IMR-90 (cell line): ENCODE data around the gene SUPT3H. TPM values are rescaled to one million over a fixed set of nuclear protein-coding genes. Genes with fewer than 3 reads are reported as not detected.

Experiments used
- ATAC-seq: fragments of 200-7000 bp; cut with Tn5 transposase; 2 replicates; pipeline ENCODE4 v1.9.1; 2020; ENCODE audit warnings: low read depth, mild to moderate bottlenecking, moderate library complexity
- BruUV-seq: library from RNA; stranded (reverse); fragments of 400-500 nt; replicated peaks from 2 replicates; lab custom pipeline; 2021; lab: Mats Ljungman, UMichigan
- CTCF ChIA-PET: fragments of 300-600 bp; formaldehyde crosslinking; extraction: SDS; loops from one replicate; lab custom pipeline; 2021; ENCODE audit warnings: antibody characterized with exemption; lab: Yijun Ruan, JAX
- POLR2A ChIA-PET: fragments of 300-600 bp; sonication (Branson Sonifier 250); formaldehyde crosslinking; loops from one replicate; lab custom pipeline; 2022; ENCODE audit warnings: antibody characterized with exemption; ENCODE audit not compliant: unreplicated experiment; lab: Charles Lee
- DNase-seq: peaks from one replicate; pipeline ENCODE4 v3.0.0; 2013
- H2AFZ ChIP-seq: replicated peaks from 2 replicates; pipeline ENCODE3; 2013; ENCODE audit warnings: low read length, mild to moderate bottlenecking; ENCODE audit not compliant: poor library complexity
- H2AK5ac ChIP-seq: 2 replicates; pipeline ENCODE4 v1.6.1; 2013; ENCODE audit warnings: low read depth, low read length, inconsistent platforms
- H2AK9ac ChIP-seq: replicated peaks from 2 replicates; pipeline ENCODE3; 2013; ENCODE audit warnings: mild to moderate bottlenecking, low read depth, low read length, moderate library complexity; ENCODE audit not compliant: poor library complexity
- H2BK120ac ChIP-seq: 2 replicates; pipeline ENCODE4 v1.6.1; 2013; ENCODE audit warnings: low read depth, low read length, inconsistent platforms
- H2BK15ac ChIP-seq: 3 replicates; pipeline ENCODE4 v1.6.1; 2013; ENCODE audit warnings: low read depth, low read length, inconsistent platforms
- H2BK20ac ChIP-seq: 2 replicates; pipeline ENCODE4 v1.6.1; 2013; ENCODE audit warnings: low read depth, mild to moderate bottlenecking, inconsistent platforms, low read length, moderate library complexity
- H2BK5ac ChIP-seq: 2 replicates; pipeline ENCODE4 v1.6.1; 2013; ENCODE audit warnings: mild to moderate bottlenecking, low read depth, low read length, inconsistent platforms; ENCODE audit not compliant: poor library complexity, severe bottlenecking
- H3K14ac ChIP-seq: replicated peaks from 2 replicates; pipeline ENCODE4 v1.6.1; 2013; ENCODE audit warnings: low read depth, low read length, inconsistent platforms
- H3K18ac ChIP-seq: 2 replicates; pipeline ENCODE4 v1.6.1; 2013; ENCODE audit warnings: low read depth, low read length, control low read depth
- H3K23ac ChIP-seq: 2 replicates; pipeline ENCODE4 v1.6.1; 2013; ENCODE audit warnings: low read depth, low read length, inconsistent platforms
- H3K27ac ChIP-seq: 2 replicates; pipeline ENCODE4 v1.5.1; 2013; ENCODE audit warnings: mild to moderate bottlenecking, control low read depth, low read length; ENCODE audit not compliant: insufficient read depth
- H3K27me3 ChIP-seq: 2 replicates; pipeline ENCODE4 v1.6.1; 2013; ENCODE audit warnings: low read length; ENCODE audit not compliant: control insufficient read depth, insufficient read depth
- H3K36me3 ChIP-seq: 2 replicates; pipeline ENCODE4 v1.6.1; 2013; ENCODE audit warnings: low read length, mixed read lengths; ENCODE audit not compliant: control insufficient read depth, insufficient read depth
- H3K4ac ChIP-seq: 2 replicates; pipeline ENCODE4 v1.6.1; 2013; ENCODE audit warnings: low read depth, low read length, inconsistent platforms
- H3K4me1 ChIP-seq: 2 replicates; pipeline ENCODE4 v1.6.1; 2013; ENCODE audit warnings: low read length, mixed read lengths; ENCODE audit not compliant: control insufficient read depth, insufficient read depth
- H3K4me2 ChIP-seq: 2 replicates; pipeline ENCODE4 v1.6.1; 2013; ENCODE audit warnings: low read depth, mild to moderate bottlenecking, control low read depth, low read length, moderate library complexity
- H3K4me3 ChIP-seq: 2 replicates; pipeline ENCODE4 v1.5.1; 2013; ENCODE audit warnings: low read depth, mild to moderate bottlenecking, control low read depth, low read length, moderate library complexity; ENCODE audit not compliant: insufficient read depth
- H3K56ac ChIP-seq: 2 replicates; pipeline ENCODE4 v1.6.1; 2013; ENCODE audit warnings: low read length, inconsistent platforms; ENCODE audit not compliant: insufficient read depth; ENCODE audit errors: extremely low read depth
- H3K79me1 ChIP-seq, 2 experiments: 2 replicates each; pipeline ENCODE4 v1.6.1; 2013; ENCODE audit warnings: low read length in 2 of 2, inconsistent platforms in 1 of 2, low read depth in 1 of 2
- H3K9ac ChIP-seq: 2 replicates; pipeline ENCODE4 v1.6.1; 2013; ENCODE audit warnings: low read depth, low read length, control low read depth
- H3K9me1 ChIP-seq: 2 replicates; pipeline ENCODE4 v1.6.1; 2013; ENCODE audit warnings: low read length, inconsistent platforms; ENCODE audit not compliant: insufficient read depth
- H3K9me3 ChIP-seq: 2 replicates; pipeline ENCODE4 v1.6.1; 2013; ENCODE audit warnings: low read length; ENCODE audit not compliant: control insufficient read depth, insufficient read depth
- H4K20me1 ChIP-seq: 2 replicates; pipeline ENCODE4 v1.6.1; 2013; ENCODE audit warnings: low read length, inconsistent platforms; ENCODE audit not compliant: insufficient read depth
- H4K5ac ChIP-seq: 2 replicates; pipeline ENCODE4 v1.6.1; 2013; ENCODE audit warnings: mild to moderate bottlenecking, low read depth, low read length, control low read depth
- H4K8ac ChIP-seq, 2 experiments: 2 replicates each; pipeline ENCODE4 v1.6.1; 2013; ENCODE audit warnings: low read depth in 2 of 2, low read length in 2 of 2, control low read depth in 1 of 2, inconsistent platforms in 1 of 2
- H4K91ac ChIP-seq: 2 replicates; pipeline ENCODE4 v1.6.1; 2013; ENCODE audit warnings: low read depth, low read length, inconsistent platforms; ENCODE audit not compliant: insufficient read depth
- SMC3 ChIP-seq: fragments of 150-350 bp; IDR thresholded peaks from 2 replicates; pipeline ENCODE4 v1.6.1; 2016; ENCODE audit warnings: low read depth, mild to moderate bottlenecking, antibody characterized with exemption, low read length, moderate library complexity
- WGBS, 2 experiments: methylation state at CpG; one replicate each; pipeline versions ENCODE4 v1.1.5 to v1.1.7; 2013; ENCODE audit warnings: missing lambda C conversion rate in 2 of 2; ENCODE audit not compliant: insufficient read length in 1 of 2; ENCODE audit errors: extremely low coverage in 2 of 2; 5-methylcytosine and 5-hydroxymethylcytosine counted together
- dilution Hi-C: fragments of 300-500 bp; cut with HindIII; formaldehyde crosslinking; loops from one replicate; pipeline ENCODE4 v1.14.3; 2018; ENCODE audit warnings: low sequenced_read_pairs; ENCODE audit not compliant: unreplicated experiment
- in situ Hi-C: fragments of 300-500 bp; cut with MboI; formaldehyde crosslinking; loops from 3 replicates; pipeline ENCODE4 v1.14.3; 2019; ENCODE audit warnings: low sequenced_read_pairs, inconsistent platforms, mixed read lengths
- intact Hi-C: fragments of 100-400 bp; cut with micrococcal nuclease; formaldehyde crosslinking; loops from 2 replicates; pipeline ENCODE4 v1.10.0; 2022
- polyA plus RNA-seq, 3 experiments: library from polyadenylated mRNA; depleted of rRNA; stranded (reverse); fragments of >200 nt; gene quantifications; 2 replicates each; pipeline ENCODE4 v1.2.3, GENCODE V29; 2012; ENCODE audit warnings: low replicate concordance in 1 of 3
- total RNA-seq: library from RNA; depleted of rRNA; stranded (reverse); fragments of >200 nt; gene quantifications from 2 replicates; pipeline ENCODE4 v1.2.3, GENCODE V29; 2012

SUPT3H gene
- total and polyA plus RNA-seq, 2 of the 4 experiments (the other 2 are of a cell fraction) = 4.5 to 5.0 TPM

- Histone ChIP-seq H3K27me3 (no peaks in the 10 kb centered on the region), H2AFZ (no peak overlapping the region), H3K4me3 (no peak overlapping the region), H3K14ac (no peak overlapping the region), H3K9me1 (no peaks in the 10 kb centered on the region), H3K9ac (no peak overlapping the region), H3K23ac (no peak overlapping the region), H2BK120ac (no peak overlapping the region), H2AK9ac (no peak overlapping the region), H4K91ac (no peak overlapping the region), H4K8ac (no peak overlapping the region), H3K27ac (no peak overlapping the region), H3K9me3 (peaks cover 8% of the 10 kb centered on the region), H3K4me2 (no peak overlapping the region), H2AK5ac (no peak overlapping the region), H2BK20ac (no peak overlapping the region), H3K79me1 (no peaks in the 10 kb centered on the region), H3K56ac (no peak overlapping the region), H2BK15ac (no peak overlapping the region), H3K4me1 (no peaks in the 10 kb centered on the region), H4K5ac (no peak overlapping the region), H3K36me3 (no peaks in the 10 kb centered on the region), H3K18ac (no peak overlapping the region), H4K20me1 (no peaks in the 10 kb centered on the region), H2BK5ac (no peak overlapping the region), H3K4ac (no peak overlapping the region)
- ATAC-seq (no peak), DNase-seq (no peak)
- ChIA-PET POLR2A (no interaction called here), CTCF (interaction anchor here (0.6 kb wide), 1 partner anchor 24 kb away, joined by 3 read pairs; no protein-coding TSS in a partner anchor)
- no peak for TF ChIP-seq SMC3
- in situ Hi-C loops = no loop called here
- intact Hi-C loops = no loop called here
- WGBS, 2 experiments = no CpG with 5 or more reads among the region's 1 CpG
- dilution Hi-C loops = no loop called here
- no TSS peak for BruUV-seq
Measured at GRCh38 chr6:45229416-45229815, 148.3 kb downstream of the SUPT3H start.
